Activated CD8-positive, alpha-beta T cell treated with anti-CD3 and anti-CD28 coated beads for 36 hours (primary cell): ENCODE measurements around the gene SRSF2. TPM values are rescaled to one million over a fixed set of nuclear protein-coding genes. Genes with fewer than 3 reads are reported as not detected.
A peak's percentile ranks its signal among the peaks of the same experiment; 100 is the strongest.
"Not testable (repeated sequence)": the region's sequence is repeated elsewhere in the genome, so short reads cannot be mapped to it uniquely, and the experiment has no call there.

Experiments used
- ATAC-seq: fragments of 200-7000 bp; cut with Tn5 transposase; one replicate; pipeline ENCODE4 v1.10.0; 2021; ENCODE audit warnings: mild to moderate bottlenecking, moderate library complexity
- CTCF ChIA-PET: fragments of 350-600 bp; sonication (Branson Sonifier 250); formaldehyde crosslinking; loops from one replicate; lab custom pipeline; 2021; ENCODE audit warnings: antibody characterized with exemption; lab: Charles Lee
- POLR2A ChIA-PET: fragments of 350-600 bp; sonication (Branson Sonifier 250); formaldehyde crosslinking; loops from one replicate; lab custom pipeline; 2021; ENCODE audit warnings: antibody characterized with exemption; lab: Charles Lee
- DNase-seq: peaks from one replicate; pipeline ENCODE4 v3.0.0-alpha.2; 2020
- H3K27ac Mint-ChIP-seq: one replicate; pipeline ENCODE4 v1.8.0; 2021; ENCODE audit warnings: mild to moderate bottlenecking, mixed read lengths
- H3K27me3 Mint-ChIP-seq: one replicate; pipeline ENCODE4 v1.8.0; 2021; ENCODE audit warnings: mixed read lengths
- H3K36me3 Mint-ChIP-seq: one replicate; pipeline ENCODE4 v1.8.0; 2021; ENCODE audit warnings: low read depth, mixed read lengths
- H3K4me1 Mint-ChIP-seq: one replicate; pipeline ENCODE4 v1.8.0; 2021; ENCODE audit warnings: low read depth, mixed read lengths
- H3K4me3 Mint-ChIP-seq: one replicate; pipeline ENCODE4 v1.8.0; 2021; ENCODE audit warnings: mild to moderate bottlenecking, moderate library complexity, mixed read lengths
- H3K9me3 Mint-ChIP-seq: one replicate; pipeline ENCODE4 v1.8.0; 2021; ENCODE audit warnings: mixed read lengths
- intact Hi-C: fragments of 100-400 bp; cut with micrococcal nuclease; formaldehyde crosslinking; loops from one replicate; pipeline ENCODE4 v1.10.0; 2022
- total RNA-seq, 2 experiments: library from RNA; stranded (reverse); gene quantifications; one replicate each; pipeline ENCODE4 v1.2.3, GENCODE V29; 2021
- TF ChIP-seq, protein P1 (sequence below): fragments of 200-600 bp; IDR thresholded peaks from one replicate; pipeline ENCODE4 v1.8.0; 2022; ENCODE audit warnings: antibody characterized with exemption, mild to moderate bottlenecking

Gene SRSF2
- total RNA-seq, 2 experiments from 2014 or later, result 344 to 364 TPM

DNA sequence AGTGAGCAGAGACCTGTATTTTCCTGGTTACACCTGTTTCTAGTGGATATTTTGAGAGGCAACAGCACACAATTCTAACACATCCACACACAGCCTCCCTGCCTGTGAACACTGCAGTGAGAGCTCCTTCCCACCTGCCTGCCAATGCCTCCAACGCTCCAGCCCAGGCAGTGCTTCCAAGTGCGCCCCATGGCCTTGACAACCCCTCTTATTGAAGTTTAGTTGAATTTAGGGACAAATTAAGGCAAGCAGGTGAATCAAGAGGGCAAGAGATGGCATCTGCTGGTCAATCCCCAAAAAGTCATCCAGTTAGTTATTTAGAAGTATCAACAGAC is 21.7 kb downstream of the SRSF2 start:
- ATAC-seq, result no peak

DNA sequence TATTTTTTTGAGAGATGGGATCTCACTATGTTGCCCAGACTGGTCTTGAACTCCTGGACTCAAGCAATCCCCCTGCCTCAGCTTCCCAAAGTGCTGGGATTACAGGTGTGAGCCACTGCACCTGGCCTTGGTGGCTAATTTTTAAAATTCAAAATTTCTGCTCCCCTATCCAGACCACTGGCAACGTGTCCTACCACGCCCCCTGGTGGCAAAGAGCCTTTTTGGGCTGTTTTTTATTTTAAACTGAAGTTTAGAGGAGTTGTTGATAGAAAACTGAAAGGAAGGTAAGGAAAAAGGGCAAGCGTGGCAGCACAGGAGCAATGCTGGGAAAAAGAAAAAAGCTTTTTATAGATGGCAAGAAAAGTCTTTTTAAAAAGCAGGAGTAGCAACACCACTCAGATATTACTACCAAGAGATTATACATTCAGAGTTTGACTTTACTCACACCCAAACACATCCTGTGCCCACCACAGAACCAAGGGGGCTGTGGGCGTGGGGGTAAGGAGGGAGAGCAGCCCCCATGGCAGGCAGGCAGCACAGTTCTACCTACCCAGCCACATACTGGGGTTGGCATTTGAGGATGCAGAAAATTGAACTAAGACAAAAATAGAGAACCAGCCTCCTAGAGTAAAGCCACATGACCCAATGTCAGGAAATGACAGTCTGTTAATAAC is 22.2 kb downstream of the SRSF2 start:
- intact Hi-C loops, result no loop called here
- no peak for ATAC-seq
- Mint-ChIP-seq H3K4me1 (peaks cover 61% of the 10 kb centered on the region), H3K4me3 (peak overlapping the region; percentile 53), H3K27ac (peak overlapping the region; percentile 92), H3K27me3 (no peaks in the 10 kb centered on the region), H3K36me3 (peaks cover 56% of the 10 kb centered on the region), H3K9me3 (no peaks in the 10 kb centered on the region)
- ChIA-PET POLR2A (interaction anchor here (0.7 to 10.1 kb wide), 6 partner anchors 12 to 157 kb away, joined by 3 to 111 read pairs (median 5); partner anchors contain the start of genes JMJD6, METTL23, MFSD11 and SRSF2), CTCF (interaction anchor here (0.6 to 6.8 kb wide), 12 partner anchors 11 to 192 kb away, joined by 3 to 83 read pairs (median 8); partner anchors contain the start of genes JMJD6, METTL23 and MFSD11)
- peak; percentile 90 for DNase-seq
- TF ChIP-seq, protein P1, sequence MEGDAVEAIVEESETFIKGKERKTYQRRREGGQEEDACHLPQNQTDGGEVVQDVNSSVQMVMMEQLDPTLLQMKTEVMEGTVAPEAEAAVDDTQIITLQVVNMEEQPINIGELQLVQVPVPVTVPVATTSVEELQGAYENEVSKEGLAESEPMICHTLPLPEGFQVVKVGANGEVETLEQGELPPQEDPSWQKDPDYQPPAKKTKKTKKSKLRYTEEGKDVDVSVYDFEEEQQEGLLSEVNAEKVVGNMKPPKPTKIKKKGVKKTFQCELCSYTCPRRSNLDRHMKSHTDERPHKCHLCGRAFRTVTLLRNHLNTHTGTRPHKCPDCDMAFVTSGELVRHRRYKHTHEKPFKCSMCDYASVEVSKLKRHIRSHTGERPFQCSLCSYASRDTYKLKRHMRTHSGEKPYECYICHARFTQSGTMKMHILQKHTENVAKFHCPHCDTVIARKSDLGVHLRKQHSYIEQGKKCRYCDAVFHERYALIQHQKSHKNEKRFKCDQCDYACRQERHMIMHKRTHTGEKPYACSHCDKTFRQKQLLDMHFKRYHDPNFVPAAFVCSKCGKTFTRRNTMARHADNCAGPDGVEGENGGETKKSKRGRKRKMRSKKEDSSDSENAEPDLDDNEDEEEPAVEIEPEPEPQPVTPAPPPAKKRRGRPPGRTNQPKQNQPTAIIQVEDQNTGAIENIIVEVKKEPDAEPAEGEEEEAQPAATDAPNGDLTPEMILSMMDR, result peak; percentile 88

More for the DNA sequence above, 21.7 kb downstream of the SRSF2 start:
- Mint-ChIP-seq H3K4me3 (peak overlapping the region; percentile 53), H3K4me1 (peaks cover 61% of the 10 kb centered on the region), H3K27ac (peak overlapping the region; percentile 92), H3K9me3 (no peaks in the 10 kb centered on the region), H3K27me3 (no peaks in the 10 kb centered on the region), H3K36me3 (peaks cover 59% of the 10 kb centered on the region)
- no peak for DNase-seq
- intact Hi-C loops, result no loop called here
- CTCF ChIA-PET, result interaction anchor here (1.1 to 6.8 kb wide), 7 partner anchors 10 to 192 kb away, joined by 3 to 83 read pairs (median 13); partner anchors contain the start of genes JMJD6, METTL23 and MFSD11
- TF ChIP-seq, protein P1, result no peak
- POLR2A ChIA-PET, result interaction anchor here (1.0 to 10.1 kb wide), 3 partner anchors 11 to 158 kb away, joined by 5 to 111 read pairs (median 76); partner anchors contain the start of genes JMJD6, METTL23, MFSD11 and SRSF2

- Mint-ChIP-seq H3K27ac (peak overlapping the region; percentile 1), H3K4me1 (peaks cover 66% of the 10 kb centered on the region), H3K36me3 (peaks cover 51% of the 10 kb centered on the region), H3K27me3 (no peaks in the 10 kb centered on the region), H3K4me3 (no peak overlapping the region), H3K9me3 (no peaks in the 10 kb centered on the region)
- TF ChIP-seq, protein P1, result no peak
- ChIA-PET POLR2A (interaction anchor here (0.7 to 10.1 kb wide), 6 partner anchors 13 to 157 kb away, joined by 3 to 111 read pairs (median 5); partner anchors contain the start of genes JMJD6, METTL23, MFSD11 and SRSF2), CTCF (interaction anchor here (0.6 to 6.8 kb wide), 20 partner anchors 11 to 342 kb away, joined by 3 to 83 read pairs (median 6); partner anchors contain the start of genes JMJD6, METTL23 and MFSD11)
- no peak for DNase-seq
- intact Hi-C loops, result no loop called here
- ATAC-seq, result no peak
Observed at GRCh38 chr17:76714336-76714735, 22.8 kb downstream of the SRSF2 start.

DNA sequence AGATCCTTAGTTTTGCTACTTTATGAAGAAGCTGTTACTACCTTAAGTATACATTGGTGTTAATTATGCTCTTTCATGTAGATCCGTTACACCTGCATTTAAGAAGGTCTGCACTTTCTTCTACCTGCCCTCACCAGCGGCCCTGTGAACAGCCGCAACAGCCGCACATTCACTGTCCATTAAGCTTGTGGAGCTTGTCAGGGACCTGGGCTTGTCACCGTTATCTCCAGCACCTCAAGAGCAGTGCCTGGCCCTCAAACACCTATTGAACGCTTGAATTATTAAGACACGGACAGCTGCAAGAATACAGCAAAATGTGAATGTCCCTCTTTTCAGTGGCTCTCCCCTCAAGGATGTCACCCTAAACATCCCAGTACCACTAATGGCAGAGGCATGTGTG is 23.4 kb downstream of the SRSF2 start:
- Mint-ChIP-seq H3K36me3 (peaks cover 47% of the 10 kb centered on the region), H3K27ac (peak overlapping the region; percentile 1), H3K9me3 (no peaks in the 10 kb centered on the region), H3K27me3 (no peaks in the 10 kb centered on the region), H3K4me3 (no peak overlapping the region), H3K4me1 (peaks cover 64% of the 10 kb centered on the region)
- ATAC-seq, result no peak
- TF ChIP-seq, protein P1, result no peak
- POLR2A ChIA-PET, result interaction anchor here (0.6 to 10.1 kb wide), 6 partner anchors 9 to 749 kb away, joined by 3 to 111 read pairs (median 4); partner anchors contain the start of genes JMJD6, METTL23, MFSD11 and SRSF2
- CTCF ChIA-PET, result interaction anchor here (0.7 to 6.8 kb wide), 25 partner anchors 9 to 343 kb away, joined by 3 to 83 read pairs (median 5); partner anchors contain the start of genes JMJD6, METTL23 and MFSD11
- no peak for DNase-seq
- intact Hi-C loops, result no loop called here

- H3K9me3 Mint-ChIP-seq, H3K27me3 Mint-ChIP-seq, H3K4me3 Mint-ChIP-seq, H3K27ac Mint-ChIP-seq, ATAC-seq, intact Hi-C loops, DNase-seq: not testable (repeated sequence)
- peaks cover 36% of the 10 kb centered on the region for H3K36me3 Mint-ChIP-seq
- peaks cover 55% of the 10 kb centered on the region for H3K4me1 Mint-ChIP-seq
- POLR2A ChIA-PET, result interaction anchor here (1.4 to 10.1 kb wide), 3 partner anchors 15 to 41 kb away, joined by 3 to 111 read pairs (median 76); partner anchors contain the start of genes JMJD6, METTL23, MFSD11 and SRSF2
- CTCF ChIA-PET, result interaction anchor here (0.8 to 6.8 kb wide), 10 partner anchors 9 to 344 kb away, joined by 3 to 83 read pairs (median 6); partner anchors contain the start of genes JMJD6 and METTL23
Observed at GRCh38 chr17:76712321-76712720, 24.8 kb downstream of the SRSF2 start.
